PC-3 (cell line): ENCODE measurements around the gene MN1.

Experiments used
- CTCF ChIP-seq: fragments of 300-600 bp; sonication (generic); conservative IDR thresholded peaks from 2 replicates; pipeline ENCODE4 v1.5.1; 2017; ENCODE audit warnings: antibody characterized with exemption, low read depth, mild to moderate bottlenecking, low read length
- EZH2 ChIP-seq: fragments of 300-600 bp; sonication (generic); IDR thresholded peaks from one replicate; pipeline ENCODE4 v1.6.1; 2017; ENCODE audit warnings: antibody characterized with exemption, mild to moderate bottlenecking, low read length; ENCODE audit not compliant: unreplicated experiment

GRCh38 chr22:27718186-27719035, 83.1 kb downstream of the MN1 start:
- TF ChIP-seq CTCF (no peak), EZH2 (no peak)
